Epithelial cell of proximal tubule (primary cell): ENCODE results near the gene ASCL5. TPM values are rescaled to one million over a fixed set of nuclear protein-coding genes. Genes with fewer than 3 reads are reported as not detected.

Source experiments
- DNase-seq: peaks from one replicate; pipeline ENCODE4 v3.0.0-alpha.2; 2011; ENCODE audit warnings: low read depth
- H3K4me3 ChIP-seq: 2 replicates; pipeline ENCODE4 v1.5.1; 2011; ENCODE audit warnings: low read depth, mild to moderate bottlenecking, low read length
- total RNA-seq: library from RNA; depleted of rRNA; stranded (reverse); fragments of >200 nt; gene quantifications from 2 replicates; pipeline ENCODE4 v1.2.3, GENCODE V29; 2015
- TF ChIP-seq, protein P1 (sequence below): conservative IDR thresholded peaks from 2 replicates; pipeline ENCODE4 v1.5.1; 2012; ENCODE audit warnings: low read depth, mild to moderate bottlenecking, low read length

Gene ASCL5
- total RNA-seq, 1 donor from 2014 or later: not detected

DNA sequence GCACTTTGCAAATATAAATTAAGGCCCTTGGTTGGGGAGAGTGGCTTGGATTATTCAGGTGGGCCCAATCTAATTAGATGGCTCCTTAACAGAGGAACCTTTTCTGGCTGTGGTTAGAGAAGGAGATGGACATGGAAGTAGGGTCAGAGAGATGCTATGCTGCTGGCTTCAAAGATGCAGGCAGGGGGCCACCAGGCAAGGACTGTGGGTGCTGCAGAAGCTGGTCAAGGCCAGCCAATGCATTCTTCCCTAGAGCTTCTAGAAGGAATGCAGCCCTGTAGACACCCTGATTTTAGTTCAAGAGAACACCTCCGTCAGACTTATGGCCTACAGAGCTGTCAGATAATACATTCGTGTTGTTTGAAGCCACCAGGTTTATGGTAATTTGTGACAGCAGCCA, 31.0 kb upstream of the ASCL5 start:
- no peak overlapping the region for H3K4me3 ChIP-seq
- TF ChIP-seq, protein P1, sequence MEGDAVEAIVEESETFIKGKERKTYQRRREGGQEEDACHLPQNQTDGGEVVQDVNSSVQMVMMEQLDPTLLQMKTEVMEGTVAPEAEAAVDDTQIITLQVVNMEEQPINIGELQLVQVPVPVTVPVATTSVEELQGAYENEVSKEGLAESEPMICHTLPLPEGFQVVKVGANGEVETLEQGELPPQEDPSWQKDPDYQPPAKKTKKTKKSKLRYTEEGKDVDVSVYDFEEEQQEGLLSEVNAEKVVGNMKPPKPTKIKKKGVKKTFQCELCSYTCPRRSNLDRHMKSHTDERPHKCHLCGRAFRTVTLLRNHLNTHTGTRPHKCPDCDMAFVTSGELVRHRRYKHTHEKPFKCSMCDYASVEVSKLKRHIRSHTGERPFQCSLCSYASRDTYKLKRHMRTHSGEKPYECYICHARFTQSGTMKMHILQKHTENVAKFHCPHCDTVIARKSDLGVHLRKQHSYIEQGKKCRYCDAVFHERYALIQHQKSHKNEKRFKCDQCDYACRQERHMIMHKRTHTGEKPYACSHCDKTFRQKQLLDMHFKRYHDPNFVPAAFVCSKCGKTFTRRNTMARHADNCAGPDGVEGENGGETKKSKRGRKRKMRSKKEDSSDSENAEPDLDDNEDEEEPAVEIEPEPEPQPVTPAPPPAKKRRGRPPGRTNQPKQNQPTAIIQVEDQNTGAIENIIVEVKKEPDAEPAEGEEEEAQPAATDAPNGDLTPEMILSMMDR: no peak
- no peak for DNase-seq

- no peak overlapping the region for H3K4me3 ChIP-seq
- no peak for DNase-seq
- TF ChIP-seq, protein P1: no peak
Measured at GRCh38 chr1:201156819-201157218, 29.8 kb upstream of the ASCL5 start.

GRCh38 chr1:201156346-201156745, 29.4 kb upstream of the ASCL5 start:
- TF ChIP-seq, protein P1: no peak

DNA sequence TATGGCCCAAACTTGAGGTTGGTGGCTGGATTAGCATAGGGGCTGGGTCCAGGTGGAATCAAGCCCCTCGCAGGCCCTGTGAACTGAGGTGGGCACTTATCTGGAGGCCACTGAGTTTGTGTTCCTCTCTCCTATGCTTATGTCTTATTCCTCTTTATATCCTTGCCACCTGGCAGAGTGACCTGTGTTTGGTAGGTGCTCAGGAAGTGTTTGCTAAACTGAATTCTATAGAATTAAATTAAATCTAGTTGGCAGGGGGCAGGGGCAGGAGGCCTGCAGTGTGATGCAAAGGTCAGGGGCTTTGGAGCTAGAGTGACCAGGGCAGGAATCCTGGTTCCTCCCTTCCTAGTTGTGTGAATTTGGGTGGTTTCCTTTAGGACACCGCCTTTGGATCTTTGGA, 28.4 kb upstream of the ASCL5 start:
- no peak overlapping the region for H3K4me3 ChIP-seq
- TF ChIP-seq, protein P1: no peak
- no peak for DNase-seq

More at GRCh38 chr1:201156346-201156745, 29.4 kb upstream of the ASCL5 start:
- no peak for DNase-seq
- H3K4me3 ChIP-seq: no peak overlapping the region

DNA sequence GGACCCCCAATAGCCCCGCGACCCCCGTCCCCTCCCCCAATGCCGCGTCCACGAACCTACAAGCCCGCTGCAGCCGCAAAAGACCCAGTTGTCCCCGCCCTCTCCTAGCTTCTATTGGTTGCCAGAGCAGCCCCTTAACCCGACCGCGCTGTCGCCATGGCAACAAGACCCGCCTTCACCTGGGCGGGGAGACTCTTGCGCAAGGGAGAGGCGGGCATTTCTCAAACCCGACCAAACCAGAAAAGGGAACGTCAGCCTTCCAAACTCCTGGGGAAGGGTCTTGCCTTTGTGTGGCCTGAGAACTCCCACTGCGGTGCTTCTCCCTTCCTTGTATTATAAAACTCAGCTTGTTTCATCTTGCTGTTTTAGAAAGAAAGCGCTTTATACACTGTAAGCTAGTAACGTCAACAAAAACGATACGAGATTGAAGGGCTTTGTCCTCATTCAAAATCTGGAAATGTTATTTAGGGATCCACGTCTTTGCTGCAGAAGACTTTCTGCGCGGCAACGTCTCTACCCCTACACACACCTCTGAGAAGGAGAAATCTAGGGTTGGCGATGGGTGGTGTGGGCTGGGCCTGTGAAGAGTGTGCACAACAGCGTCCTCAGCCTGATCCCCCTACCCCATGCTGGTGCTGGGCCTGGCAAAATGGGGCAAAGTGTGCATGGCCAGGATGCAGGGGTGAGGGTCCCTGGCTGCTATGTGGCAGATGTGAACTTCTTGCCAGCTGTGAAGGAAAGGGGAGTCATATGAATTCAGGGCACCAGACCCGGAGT, 27.6 kb upstream of the ASCL5 start, which contains the start of gene TMEM9:
Gene TMEM9 (minus strand): TSS at position 86 of the 777 bp plus-strand sequence. CDS start 551 bp downstream, outside the sequence.
- TF ChIP-seq, protein P1: no peak
- H3K4me3 ChIP-seq: peak within 1 kb of the TSS; percentile 78
- no peak for DNase-seq

- peak overlapping the region; percentile 78 for H3K4me3 ChIP-seq
- DNase-seq: no peak
- TF ChIP-seq, protein P1: no peak
Measured at GRCh38 chr1:201153474-201154388, 26.7 kb upstream of the ASCL5 start.
